HEK293 (cell line): ENCODE data around the gene ZBTB24.

Experiments
- ATF2 ChIP-seq: fragments of 450-650 bp; formaldehyde crosslinking; IDR thresholded peaks from 2 replicates; pipeline ENCODE4 v1.5.1; 2016; ENCODE audit warnings: missing biosample characterization, missing genetic modification characterization, low read depth
- CTCF ChIP-seq: fragments of 450-650 bp; formaldehyde crosslinking; IDR thresholded peaks from 2 replicates; pipeline ENCODE4 v1.5.1; 2016; ENCODE audit warnings: missing biosample characterization, missing genetic modification characterization
- SETDB1 ChIP-seq: IDR thresholded peaks from one replicate; pipeline ENCODE4 v1.6.1; 2017; ENCODE audit warnings: mild to moderate bottlenecking, low read length, moderate library complexity, mixed read lengths; ENCODE audit not compliant: insufficient read length
- ZBTB20 ChIP-seq: fragments of 450-650 bp; formaldehyde crosslinking; IDR thresholded peaks from 2 replicates; pipeline ENCODE4 v1.5.1; 2016; ENCODE audit warnings: missing biosample characterization, missing genetic modification characterization
- ZBTB49 ChIP-seq: fragments of 450-650 bp; formaldehyde crosslinking; IDR thresholded peaks from 2 replicates; pipeline ENCODE4 v1.5.1; 2016; ENCODE audit warnings: missing biosample characterization, missing genetic modification characterization, low read depth
- ZIC2 ChIP-seq: fragments of 450-650 bp; formaldehyde crosslinking; IDR thresholded peaks from 2 replicates; pipeline ENCODE4 v1.5.1; 2016; ENCODE audit warnings: missing biosample characterization, missing genetic modification characterization
- ZNF449 ChIP-seq: fragments of 450-650 bp; formaldehyde crosslinking; IDR thresholded peaks from 2 replicates; pipeline ENCODE4 v1.5.1; 2017; ENCODE audit warnings: missing biosample characterization, mild to moderate bottlenecking, missing genetic modification characterization, moderate library complexity
- ZNF514 ChIP-seq: fragments of 450-650 bp; formaldehyde crosslinking; IDR thresholded peaks from 2 replicates; pipeline ENCODE4 v1.5.1; 2016; ENCODE audit warnings: missing biosample characterization, missing genetic modification characterization
- ZNF518A ChIP-seq: fragments of 450-650 bp; formaldehyde crosslinking; conservative IDR thresholded peaks from 2 replicates; pipeline ENCODE4 v1.5.1; 2016; ENCODE audit warnings: low read depth, missing biosample characterization, missing genetic modification characterization
- ZNF558 ChIP-seq: fragments of 450-650 bp; formaldehyde crosslinking; IDR thresholded peaks from 2 replicates; pipeline ENCODE4 v1.5.1; 2016; ENCODE audit warnings: missing biosample characterization, missing genetic modification characterization
- ZNF623 ChIP-seq: fragments of 450-650 bp; formaldehyde crosslinking; IDR thresholded peaks from 2 replicates; pipeline ENCODE4 v1.5.1; 2016; ENCODE audit warnings: missing biosample characterization, missing genetic modification characterization
- ZNF639 ChIP-seq: fragments of 450-650 bp; formaldehyde crosslinking; IDR thresholded peaks from 2 replicates; pipeline ENCODE4 v1.5.1; 2016; ENCODE audit warnings: missing biosample characterization, missing genetic modification characterization
- ZNF747 ChIP-seq: fragments of 450-650 bp; formaldehyde crosslinking; IDR thresholded peaks from 2 replicates; pipeline ENCODE4 v1.5.1; 2016; ENCODE audit warnings: missing biosample characterization, missing genetic modification characterization

- TF ChIP-seq ZNF514 (no peak), ZBTB20 (tag by site-specific recombination) (no peak), ZNF558 (tag by site-specific recombination) (no peak), ZNF747 (tag by site-specific recombination) (no peak), ZNF639 (tag by site-specific recombination) (no peak), ZNF623 (tag by site-specific recombination) (no peak), CTCF (tag by site-specific recombination) (no peak), ZNF518A (tag by site-specific recombination) (no peak), ZIC2 (no peak), ZNF449 (no peak), SETDB1 (no peak), ATF2 (no peak), ZBTB49 (tag by site-specific recombination) (no peak)
These were observed 1.1 kb upstream of the ZBTB24 start for GRCh38 chr6:109484122-109484521.
